Measurements from ENCODE around the gene TMEM139.
"Not testable (repeated sequence)": the region's sequence is repeated elsewhere in the genome, so short reads cannot be mapped to it uniquely, and the experiment has no call there.

TMEM139 gene

DNA sequence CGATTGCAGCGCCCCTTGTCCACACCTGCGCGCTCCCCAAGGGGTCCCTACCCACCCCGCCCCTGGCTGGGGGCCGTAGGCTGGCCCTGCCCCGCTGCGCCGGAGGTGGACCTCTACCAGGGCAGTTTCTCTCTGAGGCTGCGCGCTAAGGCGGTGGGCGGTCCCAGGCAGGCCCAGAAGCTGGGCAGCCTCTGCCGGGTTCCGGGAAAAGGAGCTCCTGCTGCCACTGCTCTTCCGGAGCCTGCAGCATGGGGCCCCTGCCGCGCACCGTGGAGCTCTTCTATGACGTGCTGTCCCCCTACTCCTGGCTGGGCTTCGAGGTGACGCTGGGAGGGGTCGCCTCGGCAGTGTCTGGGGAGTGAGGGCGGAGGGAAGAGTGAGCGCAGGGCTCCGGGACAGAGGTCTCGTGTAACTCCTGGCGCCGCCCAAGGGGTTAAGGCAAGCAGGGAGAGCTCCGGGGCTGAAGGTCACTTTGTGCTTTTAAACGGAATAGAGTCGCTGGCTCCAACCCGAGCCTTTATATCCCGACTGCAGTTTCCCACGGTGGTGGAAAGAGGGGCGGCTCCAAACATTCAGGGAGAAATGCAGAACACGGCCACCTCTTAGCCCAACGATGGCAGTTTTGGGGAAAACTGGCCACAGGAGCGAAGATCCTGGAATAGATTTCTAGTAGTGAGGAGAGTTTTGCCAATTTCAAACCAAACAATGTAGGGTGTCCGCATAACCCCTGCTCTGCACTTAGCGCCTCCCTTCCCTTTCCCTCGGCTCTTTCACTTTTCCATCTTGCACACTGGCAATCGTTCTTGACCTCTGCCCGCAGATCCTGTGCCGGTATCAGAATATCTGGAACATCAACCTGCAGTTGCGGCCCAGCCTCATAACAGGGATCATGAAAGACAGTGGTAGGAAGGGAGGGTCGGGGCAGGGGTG lies 21.2 kb upstream of the TMEM139 start, which contains the start of gene GSTK1:
Gene GSTK1, plus strand, starts transcription at position 176 of the 930 bp plus-strand sequence. Its CDS starts 73 bp downstream, at position 249.
- Histone ChIP-seq H4K20me1 (ENCODE audit: insufficient read depth, low read length) (no peaks in the 10 kb centered on the region), H2AFZ (ENCODE audit: low read depth, low read length) (peak within 1 kb of the TSS; percentile 83), H3K27me3 (ENCODE audit: low read depth, low read length) (no peaks in the 10 kb centered on the region), H3K9me3 (ENCODE audit: insufficient read depth, low read length) (no peaks in the 10 kb centered on the region), H3K4me1 (ENCODE audit: low read length) (peaks cover 14% of the 10 kb centered on the region), H3K79me2 (ENCODE audit: low read length) (peaks cover 11% of the 10 kb centered on the region), H3K27ac (ENCODE audit: low read length) (peak within 1 kb of the TSS; percentile 17; the same call in 1 of the 2 replicates), H3K4me2 (ENCODE audit: low read length) (peak within 1 kb of the TSS; percentile 96), H3K4me3 (ENCODE audit: low read length) (peak within 1 kb of the TSS; percentile 95), H3K9ac (ENCODE audit: low read length) (peak within 1 kb of the TSS; percentile 88), H3K36me3 (replicated peaks; ENCODE audit: low read depth, low read length) (peaks cover 9% of the 10 kb centered on the region)
- TF ChIP-seq, protein P1, sequence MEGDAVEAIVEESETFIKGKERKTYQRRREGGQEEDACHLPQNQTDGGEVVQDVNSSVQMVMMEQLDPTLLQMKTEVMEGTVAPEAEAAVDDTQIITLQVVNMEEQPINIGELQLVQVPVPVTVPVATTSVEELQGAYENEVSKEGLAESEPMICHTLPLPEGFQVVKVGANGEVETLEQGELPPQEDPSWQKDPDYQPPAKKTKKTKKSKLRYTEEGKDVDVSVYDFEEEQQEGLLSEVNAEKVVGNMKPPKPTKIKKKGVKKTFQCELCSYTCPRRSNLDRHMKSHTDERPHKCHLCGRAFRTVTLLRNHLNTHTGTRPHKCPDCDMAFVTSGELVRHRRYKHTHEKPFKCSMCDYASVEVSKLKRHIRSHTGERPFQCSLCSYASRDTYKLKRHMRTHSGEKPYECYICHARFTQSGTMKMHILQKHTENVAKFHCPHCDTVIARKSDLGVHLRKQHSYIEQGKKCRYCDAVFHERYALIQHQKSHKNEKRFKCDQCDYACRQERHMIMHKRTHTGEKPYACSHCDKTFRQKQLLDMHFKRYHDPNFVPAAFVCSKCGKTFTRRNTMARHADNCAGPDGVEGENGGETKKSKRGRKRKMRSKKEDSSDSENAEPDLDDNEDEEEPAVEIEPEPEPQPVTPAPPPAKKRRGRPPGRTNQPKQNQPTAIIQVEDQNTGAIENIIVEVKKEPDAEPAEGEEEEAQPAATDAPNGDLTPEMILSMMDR (IDR thresholded peaks at IDR 0.05; ENCODE audit: low read depth, low read length) = no peak
- no peak for TF ChIP-seq EZH2phosphoT487 (IDR thresholded peaks at IDR 0.05; ENCODE audit: low read depth)

DNA sequence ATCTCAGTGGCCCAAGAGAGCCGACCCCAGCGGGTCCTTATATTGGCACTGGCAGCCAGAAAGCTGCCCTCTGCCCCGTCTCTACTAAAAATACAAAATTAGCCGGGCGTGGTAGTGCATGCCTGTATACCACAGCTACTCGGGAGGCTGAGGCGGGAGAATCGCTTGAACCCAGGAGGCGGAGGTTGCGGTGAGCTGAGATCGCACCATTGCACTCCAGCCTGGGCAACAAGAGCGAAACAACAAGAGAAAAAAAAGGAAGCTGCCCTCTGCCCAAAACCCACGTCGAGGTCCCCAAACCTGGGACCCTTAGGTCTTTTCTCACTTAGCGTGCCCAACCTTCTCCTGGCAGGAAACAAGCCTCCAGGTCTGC lies 20.6 kb upstream of the TMEM139 start:
- H3K27ac ChIP-seq (ENCODE audit: low read length); H3K4me1 ChIP-seq (ENCODE audit: low read length); H3K27me3 ChIP-seq (ENCODE audit: low read depth, low read length); H4K20me1 ChIP-seq (ENCODE audit: insufficient read depth, low read length); H3K9me3 ChIP-seq (ENCODE audit: insufficient read depth, low read length): not testable (repeated sequence)
- Histone ChIP-seq H3K79me2 (ENCODE audit: low read length) (peaks cover 11% of the 10 kb centered on the region), H3K4me3 (ENCODE audit: low read length) (peak overlapping the region; percentile 95), H3K36me3 (replicated peaks; ENCODE audit: low read depth, low read length) (peaks cover 13% of the 10 kb centered on the region), H3K9ac (ENCODE audit: low read length) (peak overlapping the region; percentile 88), H3K4me2 (ENCODE audit: low read length) (peak overlapping the region; percentile 96), H2AFZ (ENCODE audit: low read depth, low read length) (0 out of 2 replicates have a peak overlapping the region, but pooled peaks have one; percentile 78)

GRCh38 chr7:143265017-143265693 lies 19.6 kb upstream of the TMEM139 start:
- Histone ChIP-seq H3K4me1 (ENCODE audit: low read length) (peaks cover 9% of the 10 kb centered on the region; the same call in 1 of the 2 replicates), H3K27me3 (ENCODE audit: low read depth, low read length) (no peaks in the 10 kb centered on the region), H3K27ac (ENCODE audit: low read length) (no peak overlapping the region), H4K20me1 (ENCODE audit: insufficient read depth, low read length) (no peaks in the 10 kb centered on the region), H3K9ac (ENCODE audit: low read length) (no peak overlapping the region), H3K4me2 (ENCODE audit: low read length) (no peak overlapping the region), H3K9me3 (ENCODE audit: insufficient read depth, low read length) (no peaks in the 10 kb centered on the region), H2AFZ (ENCODE audit: low read depth, low read length) (no peak overlapping the region), H3K36me3 (replicated peaks; ENCODE audit: low read depth, low read length) (peaks cover 23% of the 10 kb centered on the region), H3K79me2 (ENCODE audit: low read length) (peaks cover 11% of the 10 kb centered on the region), H3K4me3 (ENCODE audit: low read length) (no peak overlapping the region)
- no peak for TF ChIP-seq EZH2phosphoT487 (IDR thresholded peaks at IDR 0.05; ENCODE audit: low read depth)
- TF ChIP-seq, protein P1 (IDR thresholded peaks at IDR 0.05; ENCODE audit: low read depth, low read length) = no peak

DNA sequence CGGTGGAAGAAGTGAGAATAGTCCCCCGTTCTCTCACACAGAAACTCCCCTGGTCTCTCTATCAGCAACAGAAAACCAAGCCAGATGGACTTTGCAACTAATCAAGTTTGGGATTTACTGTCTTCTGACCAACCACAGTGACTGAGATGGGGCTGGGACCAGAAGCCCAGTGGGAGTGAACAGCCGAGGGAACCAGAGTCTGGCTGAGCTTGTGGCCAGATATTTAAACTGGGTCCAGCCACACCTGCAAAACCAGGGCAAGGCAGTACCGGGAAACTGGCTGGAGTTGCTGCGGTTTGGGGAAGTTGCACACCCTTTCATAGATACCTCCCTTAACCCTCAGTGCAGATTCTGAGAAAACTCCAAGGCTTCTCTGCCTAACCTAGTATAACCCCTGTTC lies 15.5 kb upstream of the TMEM139 start:
- Histone ChIP-seq H3K36me3 (replicated peaks; ENCODE audit: low read depth, low read length) (peaks cover 23% of the 10 kb centered on the region), H2AFZ (ENCODE audit: low read depth, low read length) (no peak overlapping the region), H3K27ac (ENCODE audit: low read length) (no peak overlapping the region), H3K9me3 (ENCODE audit: insufficient read depth, low read length) (no peaks in the 10 kb centered on the region), H3K4me2 (ENCODE audit: low read length) (no peak overlapping the region), H3K27me3 (ENCODE audit: low read depth, low read length) (no peaks in the 10 kb centered on the region), H3K4me1 (ENCODE audit: low read length) (0 out of 2 replicates have a peak, but pooled peaks cover under 1% of the 10 kb centered on the region), H3K79me2 (ENCODE audit: low read length) (peaks cover 3% of the 10 kb centered on the region; the same call in 1 of the 2 replicates), H3K9ac (ENCODE audit: low read length) (no peak overlapping the region), H4K20me1 (ENCODE audit: insufficient read depth, low read length) (no peaks in the 10 kb centered on the region), H3K4me3 (ENCODE audit: low read length) (no peak overlapping the region)
- TF ChIP-seq EZH2phosphoT487 (IDR thresholded peaks at IDR 0.05; ENCODE audit: low read depth) = no peak

All from OCI-LY3 (cell line).